IMR-90 (cell line): ENCODE data around the gene SCN10A. TPM values are rescaled to one million over a fixed set of nuclear protein-coding genes. Genes with fewer than 3 reads are reported as not detected.

Experiments
- ATAC-seq: fragments of 200-7000 bp; cut with Tn5 transposase; 2 replicates; pipeline ENCODE4 v1.9.1; 2020; ENCODE audit warnings: low read depth, mild to moderate bottlenecking, moderate library complexity
- BruUV-seq: library from RNA; stranded (reverse); fragments of 400-500 nt; replicated peaks from 2 replicates; lab custom pipeline; 2021; lab: Mats Ljungman, UMichigan
- CTCF ChIA-PET: fragments of 300-600 bp; formaldehyde crosslinking; extraction: SDS; loops from one replicate; lab custom pipeline; 2021; ENCODE audit warnings: antibody characterized with exemption; lab: Yijun Ruan, JAX
- POLR2A ChIA-PET: fragments of 300-600 bp; sonication (Branson Sonifier 250); formaldehyde crosslinking; loops from one replicate; lab custom pipeline; 2022; ENCODE audit warnings: antibody characterized with exemption; ENCODE audit not compliant: unreplicated experiment; lab: Charles Lee
- DNase-seq: peaks from one replicate; pipeline ENCODE4 v3.0.0; 2013
- H2AFZ ChIP-seq: replicated peaks from 2 replicates; pipeline ENCODE3; 2013; ENCODE audit warnings: low read length, mild to moderate bottlenecking; ENCODE audit not compliant: poor library complexity
- H2AK5ac ChIP-seq: 2 replicates; pipeline ENCODE4 v1.6.1; 2013; ENCODE audit warnings: low read depth, low read length, inconsistent platforms
- H2AK9ac ChIP-seq: replicated peaks from 2 replicates; pipeline ENCODE3; 2013; ENCODE audit warnings: mild to moderate bottlenecking, low read depth, low read length, moderate library complexity; ENCODE audit not compliant: poor library complexity
- H2BK120ac ChIP-seq: 2 replicates; pipeline ENCODE4 v1.6.1; 2013; ENCODE audit warnings: low read depth, low read length, inconsistent platforms
- H2BK15ac ChIP-seq: 3 replicates; pipeline ENCODE4 v1.6.1; 2013; ENCODE audit warnings: low read depth, low read length, inconsistent platforms
- H2BK20ac ChIP-seq: 2 replicates; pipeline ENCODE4 v1.6.1; 2013; ENCODE audit warnings: low read depth, mild to moderate bottlenecking, inconsistent platforms, low read length, moderate library complexity
- H2BK5ac ChIP-seq: 2 replicates; pipeline ENCODE4 v1.6.1; 2013; ENCODE audit warnings: mild to moderate bottlenecking, low read depth, low read length, inconsistent platforms; ENCODE audit not compliant: poor library complexity, severe bottlenecking
- H3K14ac ChIP-seq: replicated peaks from 2 replicates; pipeline ENCODE4 v1.6.1; 2013; ENCODE audit warnings: low read depth, low read length, inconsistent platforms
- H3K18ac ChIP-seq: 2 replicates; pipeline ENCODE4 v1.6.1; 2013; ENCODE audit warnings: low read depth, low read length, control low read depth
- H3K23ac ChIP-seq: 2 replicates; pipeline ENCODE4 v1.6.1; 2013; ENCODE audit warnings: low read depth, low read length, inconsistent platforms
- H3K27ac ChIP-seq: 2 replicates; pipeline ENCODE4 v1.5.1; 2013; ENCODE audit warnings: mild to moderate bottlenecking, control low read depth, low read length; ENCODE audit not compliant: insufficient read depth
- H3K27me3 ChIP-seq: 2 replicates; pipeline ENCODE4 v1.6.1; 2013; ENCODE audit warnings: low read length; ENCODE audit not compliant: control insufficient read depth, insufficient read depth
- H3K36me3 ChIP-seq: 2 replicates; pipeline ENCODE4 v1.6.1; 2013; ENCODE audit warnings: low read length, mixed read lengths; ENCODE audit not compliant: control insufficient read depth, insufficient read depth
- H3K4ac ChIP-seq: 2 replicates; pipeline ENCODE4 v1.6.1; 2013; ENCODE audit warnings: low read depth, low read length, inconsistent platforms
- H3K4me1 ChIP-seq: 2 replicates; pipeline ENCODE4 v1.6.1; 2013; ENCODE audit warnings: low read length, mixed read lengths; ENCODE audit not compliant: control insufficient read depth, insufficient read depth
- H3K4me2 ChIP-seq: 2 replicates; pipeline ENCODE4 v1.6.1; 2013; ENCODE audit warnings: low read depth, mild to moderate bottlenecking, control low read depth, low read length, moderate library complexity
- H3K4me3 ChIP-seq: 2 replicates; pipeline ENCODE4 v1.5.1; 2013; ENCODE audit warnings: low read depth, mild to moderate bottlenecking, control low read depth, low read length, moderate library complexity; ENCODE audit not compliant: insufficient read depth
- H3K56ac ChIP-seq: 2 replicates; pipeline ENCODE4 v1.6.1; 2013; ENCODE audit warnings: low read length, inconsistent platforms; ENCODE audit not compliant: insufficient read depth; ENCODE audit errors: extremely low read depth
- H3K79me1 ChIP-seq, 2 experiments: 2 replicates each; pipeline ENCODE4 v1.6.1; 2013; ENCODE audit warnings: low read length in 2 of 2, inconsistent platforms in 1 of 2, low read depth in 1 of 2
- H3K9ac ChIP-seq: 2 replicates; pipeline ENCODE4 v1.6.1; 2013; ENCODE audit warnings: low read depth, low read length, control low read depth
- H3K9me1 ChIP-seq: 2 replicates; pipeline ENCODE4 v1.6.1; 2013; ENCODE audit warnings: low read length, inconsistent platforms; ENCODE audit not compliant: insufficient read depth
- H3K9me3 ChIP-seq: 2 replicates; pipeline ENCODE4 v1.6.1; 2013; ENCODE audit warnings: low read length; ENCODE audit not compliant: control insufficient read depth, insufficient read depth
- H4K20me1 ChIP-seq: 2 replicates; pipeline ENCODE4 v1.6.1; 2013; ENCODE audit warnings: low read length, inconsistent platforms; ENCODE audit not compliant: insufficient read depth
- H4K5ac ChIP-seq: 2 replicates; pipeline ENCODE4 v1.6.1; 2013; ENCODE audit warnings: mild to moderate bottlenecking, low read depth, low read length, control low read depth
- H4K8ac ChIP-seq, 2 experiments: 2 replicates each; pipeline ENCODE4 v1.6.1; 2013; ENCODE audit warnings: low read depth in 2 of 2, low read length in 2 of 2, control low read depth in 1 of 2, inconsistent platforms in 1 of 2
- H4K91ac ChIP-seq: 2 replicates; pipeline ENCODE4 v1.6.1; 2013; ENCODE audit warnings: low read depth, low read length, inconsistent platforms; ENCODE audit not compliant: insufficient read depth
- BHLHE40 ChIP-seq: fragments of 150-350 bp; IDR thresholded peaks from 2 replicates; pipeline ENCODE4 v1.6.1; 2016; ENCODE audit warnings: mild to moderate bottlenecking, low read depth, low read length
- CEBPB ChIP-seq: IDR thresholded peaks from 2 replicates; pipeline ENCODE4 v1.6.1; 2012; ENCODE audit warnings: low read depth, low read length, improper control_type of control experiment
- CHD1 ChIP-seq: IDR thresholded peaks from 2 replicates; pipeline ENCODE4 v1.6.1; 2012; ENCODE audit warnings: low read depth, low read length, improper control_type of control experiment
- CTCF ChIP-seq: conservative IDR thresholded peaks from 2 replicates; pipeline ENCODE4 v1.5.1; 2012; ENCODE audit warnings: mild to moderate bottlenecking, low read depth, low read length, improper control_type of control experiment
- FOS ChIP-seq: fragments of 150-350 bp; IDR thresholded peaks from 2 replicates; pipeline ENCODE4 v1.6.1; 2016; ENCODE audit warnings: low read depth, low read length
- MAZ ChIP-seq: IDR thresholded peaks from 2 replicates; pipeline ENCODE4 v1.6.1; 2012; ENCODE audit warnings: low read depth, mild to moderate bottlenecking, low read length, improper control_type of control experiment, moderate library complexity, borderline replicate concordance
- NFE2L2 ChIP-seq: fragments of 150-350 bp; IDR thresholded peaks from 2 replicates; pipeline ENCODE4 v1.6.1; 2016; ENCODE audit warnings: low read depth, mild to moderate bottlenecking, low read length
- POLR2A ChIP-seq: IDR thresholded peaks from 2 replicates; pipeline ENCODE4 v1.6.1; 2012; ENCODE audit warnings: mild to moderate bottlenecking, low read depth, low read length
- RAD21 ChIP-seq: IDR thresholded peaks from 2 replicates; pipeline ENCODE4 v1.6.1; 2012; ENCODE audit warnings: low read length, improper control_type of control experiment
- RCOR1 ChIP-seq: IDR thresholded peaks from 2 replicates; pipeline ENCODE4 v1.6.1; 2012; ENCODE audit warnings: mild to moderate bottlenecking, low read length, improper control_type of control experiment; ENCODE audit not compliant: insufficient replicate concordance
- RFX5 ChIP-seq: IDR thresholded peaks from 2 replicates; pipeline ENCODE4 v1.8.0; 2012; ENCODE audit warnings: low read depth, mild to moderate bottlenecking, low read length, moderate library complexity
- SMC3 ChIP-seq: fragments of 150-350 bp; IDR thresholded peaks from 2 replicates; pipeline ENCODE4 v1.6.1; 2016; ENCODE audit warnings: low read depth, mild to moderate bottlenecking, antibody characterized with exemption, low read length, moderate library complexity
- WGBS, 2 experiments: methylation state at CpG; one replicate each; pipeline versions ENCODE4 v1.1.5 to v1.1.7; 2013; ENCODE audit warnings: missing lambda C conversion rate in 2 of 2; ENCODE audit not compliant: insufficient read length in 1 of 2; ENCODE audit errors: extremely low coverage in 2 of 2; 5-methylcytosine and 5-hydroxymethylcytosine counted together
- dilution Hi-C: fragments of 300-500 bp; cut with HindIII; formaldehyde crosslinking; loops from one replicate; pipeline ENCODE4 v1.14.3; 2018; ENCODE audit warnings: low sequenced_read_pairs; ENCODE audit not compliant: unreplicated experiment
- in situ Hi-C: fragments of 300-500 bp; cut with MboI; formaldehyde crosslinking; loops from 3 replicates; pipeline ENCODE4 v1.14.3; 2019; ENCODE audit warnings: low sequenced_read_pairs, inconsistent platforms, mixed read lengths
- intact Hi-C: fragments of 100-400 bp; cut with micrococcal nuclease; formaldehyde crosslinking; loops from 2 replicates; pipeline ENCODE4 v1.10.0; 2022
- polyA plus RNA-seq, 3 experiments: library from polyadenylated mRNA; depleted of rRNA; stranded (reverse); fragments of >200 nt; gene quantifications; 2 replicates each; pipeline ENCODE4 v1.2.3, GENCODE V29; 2012; ENCODE audit warnings: low replicate concordance in 1 of 3
- total RNA-seq: library from RNA; depleted of rRNA; stranded (reverse); fragments of >200 nt; gene quantifications from 2 replicates; pipeline ENCODE4 v1.2.3, GENCODE V29; 2012
- TF ChIP-seq, protein P1 (sequence below): fragments of 150-350 bp; IDR thresholded peaks from 2 replicates; pipeline ENCODE4 v1.6.1; 2017; ENCODE audit warnings: mild to moderate bottlenecking, antibody characterized with exemption, low read length, low read depth
- TF ChIP-seq, protein P2 (sequence below): fragments of 150-350 bp; IDR thresholded peaks from 2 replicates; pipeline ENCODE4 v1.6.1; 2016; ENCODE audit warnings: low read depth, mild to moderate bottlenecking, low read length, moderate library complexity, borderline replicate concordance

The SCN10A gene
- total and polyA plus RNA-seq, 2 of the 4 experiments (the other 2 are of a cell fraction): not detected

DNA sequence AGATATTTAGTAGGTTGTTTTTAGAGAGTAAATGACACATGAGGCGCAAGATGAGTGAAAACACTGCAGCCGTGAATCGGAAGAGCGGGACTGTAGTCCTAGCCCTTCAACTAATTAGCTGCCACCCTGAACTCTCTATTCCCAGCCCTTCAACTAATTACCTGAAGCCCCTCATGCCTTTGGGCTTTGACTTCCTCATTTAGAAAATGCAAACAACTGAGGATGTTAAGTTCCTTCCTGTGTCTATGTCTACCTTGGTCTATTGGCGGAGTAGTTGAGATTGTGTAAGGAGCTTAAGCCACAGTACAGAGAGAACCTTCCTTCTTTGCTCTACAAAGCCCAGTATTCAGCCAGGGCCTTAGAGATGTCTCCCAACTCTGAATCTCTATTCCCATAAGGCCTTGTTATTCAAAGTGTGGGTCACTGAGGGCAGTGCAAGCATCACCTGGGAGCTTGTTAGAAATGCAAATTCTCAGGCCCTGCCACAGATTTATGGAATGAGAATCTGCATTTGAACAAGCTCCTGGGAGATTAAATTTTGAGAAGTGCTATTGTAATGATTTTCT is 94.7 kb downstream of the SCN10A start (continued):
- TF ChIP-seq CTCF: no peak

DNA sequence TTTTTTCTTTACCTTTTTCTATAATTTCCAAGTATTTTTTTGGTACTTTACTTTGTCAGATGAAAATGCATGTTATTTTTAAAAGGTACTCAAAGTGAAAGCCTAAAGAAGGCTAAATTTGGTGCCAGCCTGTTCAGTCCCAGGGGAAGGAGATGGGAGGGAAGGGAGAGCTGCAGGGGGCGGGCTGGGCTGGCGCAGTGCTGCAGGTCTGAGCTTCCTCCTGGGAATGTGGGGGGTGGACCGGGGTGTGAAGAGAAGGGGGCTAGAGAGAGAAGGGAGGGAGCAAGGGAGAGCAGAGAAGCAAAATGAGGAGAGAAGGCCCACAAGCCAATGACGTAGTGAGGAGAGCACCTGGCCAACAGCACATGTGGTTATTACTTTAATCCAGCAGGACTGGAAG is 95.6 kb downstream of the SCN10A start:
- H2BK15ac ChIP-seq: peak overlapping the region; percentile 68; the same call in 1 of the 3 replicates
- no peak overlapping the region for H2AFZ ChIP-seq
- no peak overlapping the region for H3K14ac ChIP-seq
- peaks cover 22% of the 10 kb centered on the region for H3K9me1 ChIP-seq
- no peak overlapping the region for H2BK5ac ChIP-seq
- ChIA-PET POLR2A (no interaction called here), CTCF (no interaction called here)
- no peak overlapping the region for H4K8ac ChIP-seq
- H2BK120ac ChIP-seq: peak overlapping the region; percentile 99
- no peak overlapping the region for H4K5ac ChIP-seq
- peak overlapping the region; percentile 33 for H3K4ac ChIP-seq
- no peak overlapping the region for H3K23ac ChIP-seq
- peaks cover 20% of the 10 kb centered on the region for H3K4me1 ChIP-seq
- H3K79me1 ChIP-seq: no peaks in the 10 kb centered on the region
- H3K9ac ChIP-seq: no peak overlapping the region
- H3K36me3 ChIP-seq: no peaks in the 10 kb centered on the region
- in situ Hi-C loops (no loop called here), intact Hi-C loops (no loop called here), dilution Hi-C loops (no loop called here)
- H3K27ac ChIP-seq: no peak overlapping the region
- H4K91ac ChIP-seq: no peak overlapping the region; the same call in 1 of the 2 replicates
- H4K20me1 ChIP-seq: no peaks in the 10 kb centered on the region
- H2BK20ac ChIP-seq: peak overlapping the region; percentile 99
- DNase-seq (no peak), ATAC-seq (no peak)
- H3K27me3 ChIP-seq: no peaks in the 10 kb centered on the region
- H2AK9ac ChIP-seq: peak overlapping the region; percentile 26
- no peak overlapping the region for H3K4me2 ChIP-seq
- H3K9me3 ChIP-seq: no peaks in the 10 kb centered on the region
- no TSS peak for BruUV-seq
- no peak overlapping the region for H3K4me3 ChIP-seq
- no peak overlapping the region for H3K56ac ChIP-seq
- peak overlapping the region; percentile 88; the same call in 1 of the 2 replicates for H2AK5ac ChIP-seq
- WGBS, 2 experiments: no CpG with 5 or more reads among the region's 4 CpGs
- no peak overlapping the region for H3K18ac ChIP-seq
- no peak for TF ChIP-seq MAZ
- TF ChIP-seq SMC3: no peak
- TF ChIP-seq RCOR1: no peak
- TF ChIP-seq FOS: no peak
- TF ChIP-seq CHD1: no peak
- TF ChIP-seq NFE2L2: no peak
- TF ChIP-seq POLR2A: no peak
- no peak for TF ChIP-seq CEBPB
- TF ChIP-seq BHLHE40: no peak
- TF ChIP-seq RFX5: no peak
- TF ChIP-seq, protein P1, sequence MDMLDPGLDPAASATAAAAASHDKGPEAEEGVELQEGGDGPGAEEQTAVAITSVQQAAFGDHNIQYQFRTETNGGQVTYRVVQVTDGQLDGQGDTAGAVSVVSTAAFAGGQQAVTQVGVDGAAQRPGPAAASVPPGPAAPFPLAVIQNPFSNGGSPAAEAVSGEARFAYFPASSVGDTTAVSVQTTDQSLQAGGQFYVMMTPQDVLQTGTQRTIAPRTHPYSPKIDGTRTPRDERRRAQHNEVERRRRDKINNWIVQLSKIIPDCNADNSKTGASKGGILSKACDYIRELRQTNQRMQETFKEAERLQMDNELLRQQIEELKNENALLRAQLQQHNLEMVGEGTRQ: no peak
- TF ChIP-seq RAD21: no peak
- TF ChIP-seq, protein P2, sequence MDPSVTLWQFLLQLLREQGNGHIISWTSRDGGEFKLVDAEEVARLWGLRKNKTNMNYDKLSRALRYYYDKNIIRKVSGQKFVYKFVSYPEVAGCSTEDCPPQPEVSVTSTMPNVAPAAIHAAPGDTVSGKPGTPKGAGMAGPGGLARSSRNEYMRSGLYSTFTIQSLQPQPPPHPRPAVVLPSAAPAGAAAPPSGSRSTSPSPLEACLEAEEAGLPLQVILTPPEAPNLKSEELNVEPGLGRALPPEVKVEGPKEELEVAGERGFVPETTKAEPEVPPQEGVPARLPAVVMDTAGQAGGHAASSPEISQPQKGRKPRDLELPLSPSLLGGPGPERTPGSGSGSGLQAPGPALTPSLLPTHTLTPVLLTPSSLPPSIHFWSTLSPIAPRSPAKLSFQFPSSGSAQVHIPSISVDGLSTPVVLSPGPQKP: no peak
